ENCODE measurements around the gene KCNK6.
"Not testable (repeated sequence)": the region's sequence is repeated elsewhere in the genome, so short reads cannot be mapped to it uniquely, and the experiment has no call there.

The KCNK6 gene

DNA sequence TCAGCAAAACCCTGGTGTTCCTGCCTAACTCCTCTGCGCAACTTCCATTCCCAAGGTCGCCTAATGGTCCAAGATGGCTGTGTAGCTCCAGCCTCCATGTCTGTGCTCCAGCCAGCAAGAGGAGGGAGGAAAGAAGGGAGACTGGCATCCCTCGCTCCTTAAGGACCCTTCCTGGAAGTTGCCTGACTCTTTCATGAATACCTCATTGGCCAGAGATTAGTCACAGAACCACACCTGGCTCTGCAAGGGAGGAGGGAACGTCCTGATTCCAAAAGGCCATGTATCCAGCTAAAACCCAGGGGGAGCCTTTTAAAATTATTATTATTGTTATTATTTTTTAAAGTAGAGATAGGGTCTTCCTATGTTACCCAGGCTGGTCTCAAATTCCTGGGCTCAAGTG, 4.8 kb downstream of the KCNK6 start:
- no peak overlapping the region for H3K4me3 ChIP-seq
- H3K36me3 ChIP-seq (ENCODE audit: insufficient read depth, low read length): no peaks in the 10 kb centered on the region
- no peak overlapping the region for H3K27ac ChIP-seq
- no peak overlapping the region for H3K9ac ChIP-seq (ENCODE audit: insufficient read length)
- no peak for TF ChIP-seq FOXP2 (optimal IDR thresholded peaks at IDR 0.05; ENCODE audit: control extremely low read depth, extremely low read length, insufficient read depth)
- TF ChIP-seq POLR2AphosphoS5 (IDR thresholded peaks at IDR 0.05; ENCODE audit: borderline replicate concordance, low read depth, low read length): no peak
- TF ChIP-seq EZH2 (IDR thresholded peaks at IDR 0.05): no peak
- H3K9me3 ChIP-seq (ENCODE audit: low read depth, low read length): no peaks in the 10 kb centered on the region
- no peak for DNase-seq (ENCODE audit: low read depth, low spot score)

DNA sequence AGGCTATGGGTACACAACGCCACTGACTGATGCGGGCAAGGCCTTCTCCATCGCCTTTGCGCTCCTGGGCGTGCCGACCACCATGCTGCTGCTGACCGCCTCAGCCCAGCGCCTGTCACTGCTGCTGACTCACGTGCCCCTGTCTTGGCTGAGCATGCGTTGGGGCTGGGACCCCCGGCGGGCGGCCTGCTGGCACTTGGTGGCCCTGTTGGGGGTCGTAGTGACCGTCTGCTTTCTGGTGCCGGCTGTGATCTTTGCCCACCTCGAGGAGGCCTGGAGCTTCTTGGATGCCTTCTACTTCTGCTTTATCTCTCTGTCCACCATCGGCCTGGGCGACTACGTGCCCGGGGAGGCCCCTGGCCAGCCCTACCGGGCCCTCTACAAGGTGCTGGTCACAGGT, 6.9 kb downstream of the KCNK6 start:
- H3K36me3 ChIP-seq (ENCODE audit: insufficient read depth, low read length): no peaks in the 10 kb centered on the region
- no peak overlapping the region for H3K4me3 ChIP-seq
- no peak overlapping the region for H3K27ac ChIP-seq
- no peak overlapping the region for H3K9ac ChIP-seq (ENCODE audit: insufficient read length)
- DNase-seq (ENCODE audit: low read depth, low spot score): no peak
- no peak for TF ChIP-seq POLR2AphosphoS5 (IDR thresholded peaks at IDR 0.05; ENCODE audit: borderline replicate concordance, low read depth, low read length)
- no peak for TF ChIP-seq FOXP2 (optimal IDR thresholded peaks at IDR 0.05; ENCODE audit: control extremely low read depth, extremely low read length, insufficient read depth)
- TF ChIP-seq EZH2 (IDR thresholded peaks at IDR 0.05): no peak
- no peaks in the 10 kb centered on the region for H3K9me3 ChIP-seq (ENCODE audit: low read depth, low read length)

DNA sequence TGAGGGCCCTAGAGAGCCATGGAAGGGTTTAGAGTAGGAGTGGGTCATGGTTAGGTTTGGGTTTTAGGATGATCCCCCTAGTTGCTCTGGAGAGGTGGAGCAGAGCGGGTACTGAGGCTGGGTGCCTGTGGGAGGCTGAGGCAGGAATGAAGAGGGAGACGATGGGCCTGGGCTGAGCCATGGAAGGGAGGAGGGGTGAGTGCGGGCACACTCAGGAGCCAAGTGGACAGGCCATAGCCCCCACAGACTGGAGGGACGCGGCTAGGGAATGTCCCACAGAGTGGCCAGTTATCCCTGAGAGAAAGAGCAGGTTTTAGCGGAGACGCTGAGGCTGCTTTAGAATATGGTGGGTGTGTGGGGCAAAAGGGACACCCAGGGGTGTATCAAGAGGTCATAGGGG, 10.0 kb downstream of the KCNK6 start:
- Histone ChIP-seq H3K9ac (ENCODE audit: insufficient read length) (no peak overlapping the region), H3K4me3 (no peak overlapping the region), H3K27ac (no peak overlapping the region), H3K36me3 (ENCODE audit: insufficient read depth, low read length) (no peaks in the 10 kb centered on the region), H3K9me3 (ENCODE audit: low read depth, low read length) (no peaks in the 10 kb centered on the region)
- TF ChIP-seq POLR2AphosphoS5 (IDR thresholded peaks at IDR 0.05; ENCODE audit: borderline replicate concordance, low read depth, low read length) (no peak), FOXP2 (optimal IDR thresholded peaks at IDR 0.05; ENCODE audit: control extremely low read depth, extremely low read length, insufficient read depth) (no peak), EZH2 (IDR thresholded peaks at IDR 0.05) (no peak)
- DNase-seq (ENCODE audit: low read depth, low spot score): no peak

DNA sequence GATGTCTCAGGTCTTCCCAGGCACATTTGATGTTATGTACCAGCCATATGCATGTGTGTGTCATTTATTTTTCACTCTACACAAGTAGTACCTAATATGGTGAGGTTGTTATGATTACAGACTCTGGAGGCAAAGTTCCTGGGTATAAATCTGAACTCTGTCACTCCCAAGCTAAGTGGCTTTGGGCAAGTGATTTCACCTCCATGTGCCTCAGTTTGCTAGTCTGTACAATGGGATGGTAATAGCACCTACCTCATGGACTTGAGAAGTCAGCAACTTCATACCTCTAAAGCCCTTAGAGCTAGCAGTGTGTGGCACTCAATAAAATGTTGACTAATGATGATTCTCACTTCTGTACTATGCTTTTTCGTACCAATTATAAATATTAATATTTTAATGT, 12.1 kb downstream of the KCNK6 start:
- H3K27ac ChIP-seq: no peak overlapping the region
- no peaks in the 10 kb centered on the region for H3K36me3 ChIP-seq (ENCODE audit: insufficient read depth, low read length)
- H3K9ac ChIP-seq (ENCODE audit: insufficient read length): no peak overlapping the region
- H3K4me3 ChIP-seq: no peak overlapping the region
- no peak for DNase-seq (ENCODE audit: low read depth, low spot score)
- H3K9me3 ChIP-seq (ENCODE audit: low read depth, low read length): no peaks in the 10 kb centered on the region
- TF ChIP-seq POLR2AphosphoS5 (IDR thresholded peaks at IDR 0.05; ENCODE audit: borderline replicate concordance, low read depth, low read length) (no peak), EZH2 (IDR thresholded peaks at IDR 0.05) (no peak), FOXP2 (optimal IDR thresholded peaks at IDR 0.05; ENCODE audit: control extremely low read depth, extremely low read length, insufficient read depth) (no peak)

DNA sequence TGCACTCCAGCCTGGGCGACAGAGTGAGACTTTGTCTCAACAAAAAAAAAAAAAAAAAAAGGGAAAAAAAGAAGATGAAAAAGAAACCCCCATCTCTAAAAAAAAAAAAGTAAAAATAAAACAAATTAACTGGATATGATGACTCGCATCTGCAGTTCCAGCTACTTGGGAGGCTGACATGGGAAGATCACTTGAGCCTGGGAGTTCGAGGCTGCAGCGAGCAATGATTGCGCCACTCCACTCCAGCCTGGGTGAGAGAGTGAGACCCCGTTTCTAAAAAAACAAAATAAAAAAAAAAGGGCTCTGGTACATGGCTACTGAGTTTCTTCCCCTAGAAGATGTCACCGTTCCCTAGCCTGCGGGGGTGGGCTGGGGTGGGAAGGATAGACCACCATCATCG, 13.6 kb downstream of the KCNK6 start:
- TF ChIP-seq POLR2AphosphoS5 (IDR thresholded peaks at IDR 0.05; ENCODE audit: borderline replicate concordance, low read depth, low read length) (no peak), FOXP2 (optimal IDR thresholded peaks at IDR 0.05; ENCODE audit: control extremely low read depth, extremely low read length, insufficient read depth) (no peak), EZH2 (IDR thresholded peaks at IDR 0.05) (no peak)
- DNase-seq (ENCODE audit: low read depth, low spot score): no peak
- H3K4me3 ChIP-seq: no peak overlapping the region
- no peak overlapping the region for H3K9ac ChIP-seq (ENCODE audit: insufficient read length)
- no peaks in the 10 kb centered on the region for H3K36me3 ChIP-seq (ENCODE audit: insufficient read depth, low read length)
- no peaks in the 10 kb centered on the region for H3K9me3 ChIP-seq (ENCODE audit: low read depth, low read length)
- H3K27ac ChIP-seq: no peak overlapping the region

DNA sequence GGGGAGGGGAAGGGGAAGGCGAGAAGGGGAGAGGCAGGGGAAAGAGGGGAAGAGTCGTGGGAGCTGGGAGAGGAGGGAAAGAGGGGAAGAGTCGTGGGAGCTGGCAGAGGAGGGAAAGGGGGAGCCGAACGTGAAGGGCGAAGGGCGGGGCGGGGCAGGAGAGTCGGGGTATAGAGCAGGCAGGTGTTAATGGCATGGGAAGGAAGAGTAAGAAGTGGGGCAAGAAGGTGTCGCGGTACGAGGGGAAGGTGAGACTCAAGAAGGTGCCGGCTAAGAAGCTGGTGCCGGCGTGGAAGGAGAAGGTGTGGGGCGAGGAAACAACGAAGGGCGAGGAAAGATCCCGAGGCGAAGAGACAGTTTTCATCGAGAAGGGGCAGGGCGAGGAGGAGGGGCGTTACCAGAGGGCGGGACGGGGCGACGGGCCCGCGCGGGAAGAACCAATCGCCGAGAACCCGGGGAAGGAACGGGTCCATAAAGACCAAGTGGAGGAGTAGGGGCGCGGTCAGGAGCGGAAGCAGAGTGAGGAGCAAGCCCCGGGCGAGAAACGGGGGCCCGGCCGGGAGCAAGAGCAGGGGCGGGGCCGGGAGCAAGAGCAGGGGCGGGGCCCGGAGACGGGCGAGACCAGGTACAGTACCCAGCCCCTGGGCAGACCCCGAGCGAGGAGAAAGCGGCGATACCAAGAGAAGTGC, 16.4 kb downstream of the KCNK6 start:
- H3K9ac ChIP-seq (ENCODE audit: insufficient read length): peak overlapping the region; percentile 64
- H3K9me3 ChIP-seq (ENCODE audit: low read depth, low read length): no peaks in the 10 kb centered on the region
- peak; percentile 71 for DNase-seq (ENCODE audit: low read depth, low spot score)
- H3K36me3 ChIP-seq (ENCODE audit: insufficient read depth, low read length): no peaks in the 10 kb centered on the region
- peak overlapping the region; percentile 98 for H3K4me3 ChIP-seq
- H3K27ac ChIP-seq: peak overlapping the region; percentile 75
- peak; percentile 2; the same call in 1 of the 2 replicates for TF ChIP-seq POLR2AphosphoS5 (IDR thresholded peaks at IDR 0.05; ENCODE audit: borderline replicate concordance, low read depth, low read length)
- TF ChIP-seq EZH2 (IDR thresholded peaks at IDR 0.05): no peak

DNA sequence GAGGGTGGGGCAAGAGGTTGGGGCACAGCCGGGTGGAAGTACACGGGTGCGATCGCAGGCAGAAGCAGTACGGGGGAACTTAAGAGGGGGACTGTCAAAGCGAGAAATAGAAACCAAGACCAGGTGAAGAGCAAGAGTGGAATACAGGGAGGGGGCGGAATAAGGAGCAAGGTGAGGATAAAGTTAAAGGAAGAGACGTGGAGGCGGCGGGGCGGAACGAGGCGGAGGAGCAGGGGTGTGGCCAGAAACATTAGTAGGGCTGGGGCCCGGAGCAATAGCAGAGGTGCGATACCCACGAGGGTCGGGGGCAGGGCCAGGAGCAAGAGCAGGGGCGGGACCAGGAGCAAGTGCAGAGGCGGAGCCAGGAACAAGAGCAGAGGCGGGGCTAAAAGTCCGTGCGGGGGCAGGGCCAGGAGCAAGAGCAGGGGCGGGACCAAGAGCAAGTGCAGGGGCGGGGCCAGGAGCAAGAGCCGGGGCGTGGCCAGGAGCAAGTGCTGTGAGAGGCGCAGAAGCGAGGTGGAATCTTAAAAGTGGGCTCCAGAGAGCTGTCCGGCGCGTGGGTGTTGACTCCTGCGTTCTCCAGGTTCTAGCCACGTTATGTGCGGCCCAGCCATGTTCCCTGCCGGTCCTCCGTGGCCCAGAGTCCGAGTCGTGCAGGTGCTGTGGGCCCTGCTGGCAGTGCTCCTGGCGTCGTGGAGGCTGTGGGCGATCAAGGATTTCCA, 17.2 kb downstream of the KCNK6 start:
- H3K36me3 ChIP-seq (ENCODE audit: insufficient read depth, low read length): no peaks in the 10 kb centered on the region
- peak; percentile 85 for DNase-seq (ENCODE audit: low read depth, low spot score)
- peak overlapping the region; percentile 64 for H3K9ac ChIP-seq (ENCODE audit: insufficient read length)
- H3K27ac ChIP-seq: peak overlapping the region; percentile 75
- no peaks in the 10 kb centered on the region for H3K9me3 ChIP-seq (ENCODE audit: low read depth, low read length)
- no peak for TF ChIP-seq EZH2 (IDR thresholded peaks at IDR 0.05)
- no peak for TF ChIP-seq POLR2AphosphoS5 (IDR thresholded peaks at IDR 0.05; ENCODE audit: borderline replicate concordance, low read depth, low read length)
- no peak for TF ChIP-seq FOXP2 (optimal IDR thresholded peaks at IDR 0.05; ENCODE audit: control extremely low read depth, extremely low read length, insufficient read depth)
- H3K4me3 ChIP-seq: peak overlapping the region; percentile 98

DNA sequence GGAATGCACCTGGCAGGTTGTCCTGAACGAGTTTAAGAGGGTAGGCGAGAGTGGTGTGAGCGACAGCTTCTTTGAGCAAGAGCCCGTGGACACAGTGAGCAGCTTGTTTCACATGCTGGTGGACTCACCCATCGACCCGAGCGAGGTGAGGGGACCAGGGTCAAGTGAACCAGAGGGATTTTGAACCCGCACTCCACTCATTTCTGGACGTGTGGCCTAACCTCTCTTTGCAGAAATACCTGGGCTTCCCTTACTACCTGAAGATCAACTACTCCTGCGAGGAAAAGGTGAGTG, 17.7 kb downstream of the KCNK6 start:
- no peaks in the 10 kb centered on the region for H3K36me3 ChIP-seq (ENCODE audit: insufficient read depth, low read length)
- peak overlapping the region; percentile 98 for H3K4me3 ChIP-seq
- no peaks in the 10 kb centered on the region for H3K9me3 ChIP-seq (ENCODE audit: low read depth, low read length)
- no peak overlapping the region for H3K27ac ChIP-seq
- no peak for TF ChIP-seq FOXP2 (optimal IDR thresholded peaks at IDR 0.05; ENCODE audit: control extremely low read depth, extremely low read length, insufficient read depth)
- TF ChIP-seq EZH2 (IDR thresholded peaks at IDR 0.05): no peak
- TF ChIP-seq POLR2AphosphoS5 (IDR thresholded peaks at IDR 0.05; ENCODE audit: borderline replicate concordance, low read depth, low read length): no peak
- DNase-seq (ENCODE audit: low read depth, low spot score): no peak
- peak overlapping the region; percentile 60 for H3K9ac ChIP-seq (ENCODE audit: insufficient read length)

DNA sequence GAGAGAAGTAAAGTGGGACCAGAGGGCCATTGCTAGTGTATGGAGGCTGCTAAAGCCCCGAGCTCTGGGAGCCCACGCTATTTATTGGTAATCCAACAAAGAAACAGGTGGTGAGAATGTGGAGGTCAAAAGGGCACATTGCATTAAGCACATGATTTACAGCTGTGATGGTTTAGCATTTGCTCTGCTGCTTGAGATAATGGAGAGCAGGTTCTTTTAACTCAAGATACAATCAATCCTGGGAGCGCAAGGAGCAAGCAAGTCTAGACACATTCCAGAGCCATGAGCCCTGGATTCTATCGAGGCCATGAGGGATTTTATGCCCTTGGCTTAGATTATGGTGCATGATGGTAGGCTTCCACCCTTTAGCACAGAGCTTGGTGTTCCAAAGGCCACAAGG, 19.4 kb downstream of the KCNK6 start:
- not testable (repeated sequence) for H3K36me3 ChIP-seq (ENCODE audit: insufficient read depth, low read length); H3K4me3 ChIP-seq; DNase-seq (ENCODE audit: low read depth, low spot score); H3K9me3 ChIP-seq (ENCODE audit: low read depth, low read length); H3K27ac ChIP-seq; H3K9ac ChIP-seq (ENCODE audit: insufficient read length)
